HL-60 (cell line): ENCODE results near the gene AMH.

Experiments
- POLR2AphosphoS5 ChIP-seq: IDR thresholded peaks from 2 replicates; pipeline ENCODE4 v1.6.1; 2012; ENCODE audit warnings: low read depth
- TF ChIP-seq, protein P1 (sequence below): IDR thresholded peaks from one replicate; pipeline ENCODE4 v1.5.1; 2011; ENCODE audit warnings: low read length, control low read depth, inconsistent platforms; ENCODE audit not compliant: insufficient read depth

DNA sequence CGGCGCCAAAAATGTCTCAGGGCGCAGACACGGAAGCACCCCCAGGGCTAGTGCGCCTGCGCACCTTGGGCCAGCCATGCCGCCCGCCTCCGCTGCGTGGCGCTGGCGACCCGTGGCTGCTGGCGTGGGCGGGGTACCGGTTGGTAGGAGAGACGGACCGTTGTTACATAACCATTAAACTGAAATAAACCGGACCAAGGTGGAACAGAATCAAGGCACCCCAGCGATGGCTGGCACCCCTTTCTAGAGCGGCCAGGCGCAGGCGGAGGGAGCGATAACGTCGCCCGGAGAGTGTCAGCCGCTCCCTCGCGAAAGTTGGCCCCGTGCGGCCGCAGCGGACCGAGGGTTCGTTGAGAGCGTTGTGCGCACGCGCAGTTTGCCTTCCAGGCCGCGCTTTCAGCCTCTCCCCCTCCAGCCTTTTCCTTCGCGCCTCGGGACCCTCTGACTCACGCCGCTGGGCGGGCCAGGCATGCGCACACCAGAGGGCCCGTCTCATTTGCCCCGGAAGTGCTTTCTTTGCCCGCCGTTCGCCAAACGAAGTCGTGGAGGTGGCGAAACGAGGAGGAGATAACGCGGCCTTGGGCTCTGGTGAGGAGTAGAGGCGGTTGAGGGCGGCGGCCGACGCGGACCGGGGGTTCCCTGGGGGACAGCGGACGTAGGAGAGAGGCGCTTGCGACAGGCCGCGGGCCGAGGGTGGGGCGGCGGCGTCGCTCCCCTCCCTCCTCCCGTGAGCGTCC, 12.6 kb upstream of the AMH start, which contains the start of the genes PLEKHJ1 and SF3A2:
- TF ChIP-seq, protein P1, sequence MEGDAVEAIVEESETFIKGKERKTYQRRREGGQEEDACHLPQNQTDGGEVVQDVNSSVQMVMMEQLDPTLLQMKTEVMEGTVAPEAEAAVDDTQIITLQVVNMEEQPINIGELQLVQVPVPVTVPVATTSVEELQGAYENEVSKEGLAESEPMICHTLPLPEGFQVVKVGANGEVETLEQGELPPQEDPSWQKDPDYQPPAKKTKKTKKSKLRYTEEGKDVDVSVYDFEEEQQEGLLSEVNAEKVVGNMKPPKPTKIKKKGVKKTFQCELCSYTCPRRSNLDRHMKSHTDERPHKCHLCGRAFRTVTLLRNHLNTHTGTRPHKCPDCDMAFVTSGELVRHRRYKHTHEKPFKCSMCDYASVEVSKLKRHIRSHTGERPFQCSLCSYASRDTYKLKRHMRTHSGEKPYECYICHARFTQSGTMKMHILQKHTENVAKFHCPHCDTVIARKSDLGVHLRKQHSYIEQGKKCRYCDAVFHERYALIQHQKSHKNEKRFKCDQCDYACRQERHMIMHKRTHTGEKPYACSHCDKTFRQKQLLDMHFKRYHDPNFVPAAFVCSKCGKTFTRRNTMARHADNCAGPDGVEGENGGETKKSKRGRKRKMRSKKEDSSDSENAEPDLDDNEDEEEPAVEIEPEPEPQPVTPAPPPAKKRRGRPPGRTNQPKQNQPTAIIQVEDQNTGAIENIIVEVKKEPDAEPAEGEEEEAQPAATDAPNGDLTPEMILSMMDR, result peak; percentile 96
- peak; percentile 91 for TF ChIP-seq POLR2AphosphoS5
